WTC11 (cell line): ENCODE data around the gene GPC1. TPM values are rescaled to one million over a fixed set of nuclear protein-coding genes. Genes with fewer than 3 reads are reported as not detected.

Experiments
- ARID4B ChIP-seq: sonication (generic); formaldehyde crosslinking; IDR thresholded peaks from 2 replicates; pipeline ENCODE4 v1.8.0; 2023; ENCODE audit warnings: missing genetic modification reagents, mild to moderate bottlenecking, borderline replicate concordance
- CBFB ChIP-seq: sonication (generic); formaldehyde crosslinking; IDR thresholded peaks from 2 replicates; pipeline ENCODE4 v1.8.1; 2022; ENCODE audit warnings: mild to moderate bottlenecking, low read depth, missing genetic modification reagents
- CDX4 ChIP-seq: fragments of 250-450 bp; sonication (Bioruptor Pico); IDR thresholded peaks from 2 replicates; pipeline ENCODE4 v1.9.0; 2021; ENCODE audit warnings: moderate library complexity, mild to moderate bottlenecking, inconsistent platforms, borderline replicate concordance
- CTCF ChIP-seq: fragments of 200-600 bp; IDR thresholded peaks from 2 replicates; pipeline ENCODE4 v1.8.0; 2022; ENCODE audit warnings: antibody characterized with exemption
- E2F4 ChIP-seq: sonication (generic); formaldehyde crosslinking; IDR thresholded peaks from 2 replicates; pipeline ENCODE4 v1.8.1; 2022; ENCODE audit warnings: low read depth, mild to moderate bottlenecking, moderate library complexity, missing genetic modification reagents, borderline replicate concordance
- EMX1 ChIP-seq: fragments of 250-450 bp; sonication (Bioruptor Pico); IDR thresholded peaks from 2 replicates; pipeline ENCODE4 v1.8.0; 2021; ENCODE audit warnings: mild to moderate bottlenecking
- GABPB1 ChIP-seq: sonication (generic); formaldehyde crosslinking; IDR thresholded peaks from 2 replicates; pipeline ENCODE4 v1.8.1; 2023; ENCODE audit warnings: mild to moderate bottlenecking, missing genetic modification reagents
- JAZF1 ChIP-seq: fragments of 250-450 bp; sonication (Bioruptor Pico); IDR thresholded peaks from 2 replicates; pipeline ENCODE4 v1.9.0; 2021; ENCODE audit warnings: moderate library complexity, mild to moderate bottlenecking, inconsistent platforms
- NR1H2 ChIP-seq: sonication (generic); formaldehyde crosslinking; IDR thresholded peaks from 2 replicates; pipeline ENCODE4 v1.9.0; 2021; ENCODE audit warnings: mild to moderate bottlenecking, moderate library complexity, missing genetic modification reagents
- PRDM15 ChIP-seq: sonication (generic); formaldehyde crosslinking; IDR thresholded peaks from 2 replicates; pipeline ENCODE4 v1.8.0; 2022; ENCODE audit warnings: missing genetic modification reagents
- RELA ChIP-seq: sonication (generic); formaldehyde crosslinking; IDR thresholded peaks from 2 replicates; pipeline ENCODE4 v1.8.1; 2022; ENCODE audit warnings: missing genetic modification reagents, mild to moderate bottlenecking, borderline replicate concordance
- SMAD3 ChIP-seq: sonication (generic); formaldehyde crosslinking; IDR thresholded peaks from 2 replicates; pipeline ENCODE4 v1.8.0; 2022; ENCODE audit warnings: missing genetic modification reagents, mild to moderate bottlenecking, borderline replicate concordance
- SP1 ChIP-seq: sonication (generic); formaldehyde crosslinking; conservative IDR thresholded peaks from 2 replicates; pipeline ENCODE4 v1.8.1; 2022; ENCODE audit warnings: missing genetic modification reagents
- STAT6 ChIP-seq: sonication (generic); formaldehyde crosslinking; conservative IDR thresholded peaks from 2 replicates; pipeline ENCODE4 v1.8.1; 2023; ENCODE audit warnings: mild to moderate bottlenecking, low read depth, missing genetic modification reagents, moderate library complexity
- ZBTB43 ChIP-seq: sonication (generic); formaldehyde crosslinking; IDR thresholded peaks from 2 replicates; pipeline ENCODE4 v1.8.1; 2023; ENCODE audit warnings: mild to moderate bottlenecking, missing genetic modification reagents
- ZNF138 ChIP-seq: sonication (generic); formaldehyde crosslinking; conservative IDR thresholded peaks from 2 replicates; pipeline ENCODE4 v1.8.1; 2022; ENCODE audit warnings: mild to moderate bottlenecking, moderate library complexity, missing genetic modification reagents
- total RNA-seq: library from RNA; stranded (reverse); gene quantifications from 3 replicates; pipeline ENCODE4 v1.2.3, GENCODE V29; 2021

Gene GPC1
- total RNA-seq, 1 experiment from 2014 or later = 41.5 TPM

GRCh38 chr2:240428245-240428644 lies 7.2 kb upstream of the GPC1 start (continued):
- TF ChIP-seq STAT6 (CRISPR knock-in tag) (no peak), JAZF1 (no peak), E2F4 (CRISPR knock-in tag) (no peak), EMX1 (CRISPR knock-in tag) (no peak), CTCF (no peak), ZBTB43 (CRISPR knock-in tag) (no peak), GABPB1 (CRISPR knock-in tag) (no peak), SP1 (no peak), SMAD3 (no peak), ZNF138 (CRISPR knock-in tag) (no peak), PRDM15 (CRISPR knock-in tag) (no peak), RELA (CRISPR knock-in tag) (no peak), CDX4 (CRISPR knock-in tag) (no peak), NR1H2 (CRISPR knock-in tag) (no peak), ARID4B (CRISPR knock-in tag) (no peak), CBFB (CRISPR knock-in tag) (no peak)
